Left lung (tissue), 10 donors: ENCODE measurements around the gene CXCR4. TPM values are rescaled to one million over a fixed set of nuclear protein-coding genes. Genes with fewer than 3 reads are reported as not detected.

Experiments
- ATAC-seq: fragments of 200-7000 bp; cut with Tn5 transposase; one replicate; pipeline ENCODE4 v1.9.1; 2020; ENCODE audit warnings: moderate library complexity
- DNase-seq, 4 donors: peaks; one replicate each; pipeline ENCODE4 v3.0.0-alpha.2; 2013 to 2020
- H3K27ac ChIP-seq, 2 donors: fragments of 200-600 bp; sonication (generic) in 1 of 2; one replicate each; pipeline versions ENCODE4 v1.5.0 to v1.8.0; 2020 to 2021
- H3K27me3 ChIP-seq, 2 donors: fragments of 200-600 bp; sonication (generic) in 1 of 2; one replicate each; pipeline versions ENCODE4 v1.5.0 to v1.8.0; 2020 to 2021
- H3K36me3 ChIP-seq, 2 donors: fragments of 200-600 bp; sonication (generic) in 1 of 2; one replicate each; pipeline versions ENCODE4 v1.5.0 to v1.8.0; 2020 to 2021
- H3K4me1 ChIP-seq, 2 donors: fragments of 200-600 bp; one replicate each; pipeline ENCODE4 v1.8.0; 2021
- H3K4me3 ChIP-seq, 2 donors: fragments of 200-600 bp; sonication (generic) in 1 of 2; one replicate each; pipeline versions ENCODE4 v1.5.0 to v1.8.0; 2020 to 2021; ENCODE audit warnings: mild to moderate bottlenecking in 1 of 2
- H3K9me3 ChIP-seq, 2 donors: fragments of 200-600 bp; sonication (generic) in 1 of 2; one replicate each; pipeline versions ENCODE4 v1.5.0 to v1.8.0; 2020 to 2021
- intact Hi-C, 2 donors: fragments of 100-400 bp; cut with DNase I; formaldehyde crosslinking; loops; one replicate each; pipeline versions ENCODE4 v1.11.2 to v1.14.2; 2022
- polyA plus RNA-seq, 6 donors: library from polyadenylated mRNA; unstranded; fragments of 120-200 nt; gene quantifications; one replicate each; pipeline ENCODE4 v1.2.1, GENCODE V29; 2013; ENCODE audit not compliant: insufficient read length in 6 of 6
- total RNA-seq, 2 donors: library from RNA; stranded (reverse); fragmentation: NEBNext Ultra II Directional; extraction: Animal tissue kit (Norgen Biotek cat#: 25700); gene quantifications; one replicate each; pipeline ENCODE4 v1.2.1, GENCODE V29; 2021
- TF ChIP-seq, protein P1 (sequence below), 2 donors: fragments of 200-600 bp; sonication (generic) in 1 of 2; IDR thresholded peaks; one replicate each; pipeline versions ENCODE4 v1.5.0 to v1.8.0; 2021; ENCODE audit warnings: antibody characterized with exemption in 2 of 2
- donor health status: DM: no; HTN: yes; CAD: no.
- donor health status: DM: no; HTN: no; CAD: no.

Gene CXCR4
- total and polyA plus RNA-seq, 8 donors: 21.3 to 67.3 (median 45.9) TPM

DNA sequence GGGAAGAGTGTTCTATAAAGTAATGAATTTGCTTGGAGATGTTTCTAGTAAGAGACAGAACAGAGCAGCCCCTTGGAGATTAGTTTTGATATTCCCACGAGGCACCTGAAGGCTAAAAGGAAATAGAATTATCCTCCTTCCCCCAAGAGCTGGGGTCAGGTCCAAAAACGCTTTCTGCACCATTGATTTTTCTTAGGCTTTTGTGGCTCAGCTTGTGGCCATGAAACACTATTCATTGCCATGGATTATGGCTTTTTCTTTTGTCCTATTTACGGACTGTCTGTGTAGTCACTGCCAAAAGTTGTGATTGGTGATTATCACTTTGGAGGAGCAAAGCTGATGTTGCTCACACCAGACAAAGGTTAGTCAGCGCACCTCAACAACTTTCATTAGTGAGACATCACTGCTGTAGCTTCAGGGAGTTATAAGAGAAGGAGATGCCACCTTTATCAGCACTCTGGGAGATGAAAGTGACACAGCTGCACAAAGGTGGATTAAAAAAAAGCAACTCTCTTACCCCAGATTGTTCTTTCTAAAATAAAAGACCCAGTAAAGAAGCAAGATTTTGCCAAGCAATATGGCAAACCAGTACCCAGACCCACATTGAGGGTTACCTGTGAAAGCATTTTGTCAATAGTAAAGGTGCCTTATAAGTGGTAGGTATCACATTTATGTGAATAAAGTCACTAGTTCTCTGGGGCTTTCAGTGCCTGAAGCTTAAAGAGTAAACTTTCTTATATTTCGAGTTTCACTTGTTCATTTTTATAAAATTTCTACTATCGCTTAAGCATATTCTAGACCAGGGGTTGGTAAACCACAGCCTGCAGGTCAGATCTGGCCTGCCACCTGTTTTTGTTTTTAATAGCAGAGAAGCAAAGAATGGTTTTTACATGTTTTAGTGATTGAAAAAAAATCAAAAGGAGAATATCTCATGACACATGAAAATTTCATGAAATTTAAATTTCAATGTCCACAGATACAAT, 10.6 kb downstream of the CXCR4 start:
- Histone ChIP-seq H3K4me3 (no peak overlapping the region), H3K4me1 (peaks cover 0 to 26% of the 10 kb centered on the region in 2 donors), H3K27me3 (no peaks in the 10 kb centered on the region), H3K27ac (no peak overlapping the region), H3K36me3 (no peaks in the 10 kb centered on the region), H3K9me3 (no peaks in the 10 kb centered on the region)
- ATAC-seq (no peak), DNase-seq (no peak)
- TF ChIP-seq, protein P1, sequence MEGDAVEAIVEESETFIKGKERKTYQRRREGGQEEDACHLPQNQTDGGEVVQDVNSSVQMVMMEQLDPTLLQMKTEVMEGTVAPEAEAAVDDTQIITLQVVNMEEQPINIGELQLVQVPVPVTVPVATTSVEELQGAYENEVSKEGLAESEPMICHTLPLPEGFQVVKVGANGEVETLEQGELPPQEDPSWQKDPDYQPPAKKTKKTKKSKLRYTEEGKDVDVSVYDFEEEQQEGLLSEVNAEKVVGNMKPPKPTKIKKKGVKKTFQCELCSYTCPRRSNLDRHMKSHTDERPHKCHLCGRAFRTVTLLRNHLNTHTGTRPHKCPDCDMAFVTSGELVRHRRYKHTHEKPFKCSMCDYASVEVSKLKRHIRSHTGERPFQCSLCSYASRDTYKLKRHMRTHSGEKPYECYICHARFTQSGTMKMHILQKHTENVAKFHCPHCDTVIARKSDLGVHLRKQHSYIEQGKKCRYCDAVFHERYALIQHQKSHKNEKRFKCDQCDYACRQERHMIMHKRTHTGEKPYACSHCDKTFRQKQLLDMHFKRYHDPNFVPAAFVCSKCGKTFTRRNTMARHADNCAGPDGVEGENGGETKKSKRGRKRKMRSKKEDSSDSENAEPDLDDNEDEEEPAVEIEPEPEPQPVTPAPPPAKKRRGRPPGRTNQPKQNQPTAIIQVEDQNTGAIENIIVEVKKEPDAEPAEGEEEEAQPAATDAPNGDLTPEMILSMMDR (IDR thresholded peaks at IDR 0.05): no peak
- intact Hi-C loops: no loop called here

DNA sequence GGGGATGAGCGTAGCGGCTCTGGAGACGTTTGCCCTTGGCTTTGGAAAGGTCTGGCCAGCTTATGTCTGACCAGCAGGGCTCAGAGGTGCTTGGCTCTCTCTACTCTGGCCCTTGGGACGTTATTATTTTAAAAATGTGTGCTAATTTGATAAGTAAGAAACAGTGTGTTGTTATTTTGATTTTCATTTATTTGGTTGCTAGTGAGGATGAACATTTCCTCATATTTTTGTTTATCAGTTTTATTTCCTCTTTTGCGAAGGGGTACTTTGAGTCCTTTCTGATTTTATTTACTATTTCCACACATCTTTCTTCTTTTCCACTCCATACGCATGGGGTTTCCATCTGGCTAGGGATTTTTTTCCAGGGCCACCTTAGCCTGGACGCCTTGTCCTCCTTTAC, 11.4 kb downstream of the CXCR4 start:
- Histone ChIP-seq H3K27me3 (no peaks in the 10 kb centered on the region), H3K4me1 (peaks cover 0 to 17% of the 10 kb centered on the region in 2 donors), H3K36me3 (no peaks in the 10 kb centered on the region), H3K4me3 (no peak overlapping the region), H3K27ac (no peak overlapping the region), H3K9me3 (no peaks in the 10 kb centered on the region)
- intact Hi-C loops: no loop called here
- no peak for DNase-seq
- TF ChIP-seq, protein P1 (IDR thresholded peaks at IDR 0.05): no peak
- no peak for ATAC-seq

DNA sequence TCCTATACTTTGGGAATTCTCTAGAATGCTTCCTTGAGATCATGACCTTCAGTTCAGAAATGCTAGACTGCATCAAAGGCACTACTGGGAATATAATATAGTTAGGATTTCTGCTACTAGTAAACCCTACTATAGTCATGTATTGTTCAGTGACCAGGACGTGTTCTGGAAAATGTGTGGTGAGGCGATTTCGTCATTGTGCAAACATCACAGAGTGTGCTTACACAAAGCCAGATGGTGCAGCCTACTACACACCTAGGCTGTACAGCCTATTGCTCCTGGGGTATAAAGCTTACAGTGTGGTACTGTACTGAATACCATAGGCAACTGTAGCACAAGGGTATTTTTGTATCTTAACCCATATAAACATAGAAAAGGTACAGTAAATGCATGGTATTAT, 13.0 kb downstream of the CXCR4 start:
- H3K9me3 ChIP-seq: no peaks in the 10 kb centered on the region
- ATAC-seq (peak; percentile 91), DNase-seq (no peak)
- TF ChIP-seq, protein P1 (IDR thresholded peaks at IDR 0.05): no peak
- intact Hi-C loops: no loop called here
- H3K4me3 ChIP-seq: no peak overlapping the region
- H3K27me3 ChIP-seq: no peaks in the 10 kb centered on the region
- no peak overlapping the region for H3K27ac ChIP-seq
- H3K36me3 ChIP-seq: no peaks in the 10 kb centered on the region
- H3K4me1 ChIP-seq: peaks cover 0 to 5% of the 10 kb centered on the region in 2 donors

DNA sequence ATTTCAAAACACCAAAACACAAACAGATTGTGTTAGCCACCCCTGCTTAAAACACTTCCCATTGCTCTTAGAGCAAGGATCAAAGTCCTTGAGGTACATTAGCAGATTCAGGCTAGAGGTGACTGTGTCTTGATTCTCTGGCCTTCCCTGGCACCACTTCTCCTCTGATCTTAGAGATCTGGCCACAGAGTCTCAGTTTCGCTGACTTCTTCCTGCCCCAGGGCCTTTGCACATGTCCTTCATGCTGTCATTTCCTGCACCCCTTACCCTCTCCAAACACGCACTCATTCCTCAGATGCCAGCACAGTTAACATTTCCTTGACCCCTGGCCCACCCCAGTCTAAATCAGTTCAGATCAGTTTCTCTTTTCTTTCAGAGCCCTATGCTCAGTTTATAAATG, 16.9 kb downstream of the CXCR4 start:
- no peaks in the 10 kb centered on the region for H3K9me3 ChIP-seq
- peaks cover 0 to 3% of the 10 kb centered on the region in 2 donors for H3K4me1 ChIP-seq

DNA sequence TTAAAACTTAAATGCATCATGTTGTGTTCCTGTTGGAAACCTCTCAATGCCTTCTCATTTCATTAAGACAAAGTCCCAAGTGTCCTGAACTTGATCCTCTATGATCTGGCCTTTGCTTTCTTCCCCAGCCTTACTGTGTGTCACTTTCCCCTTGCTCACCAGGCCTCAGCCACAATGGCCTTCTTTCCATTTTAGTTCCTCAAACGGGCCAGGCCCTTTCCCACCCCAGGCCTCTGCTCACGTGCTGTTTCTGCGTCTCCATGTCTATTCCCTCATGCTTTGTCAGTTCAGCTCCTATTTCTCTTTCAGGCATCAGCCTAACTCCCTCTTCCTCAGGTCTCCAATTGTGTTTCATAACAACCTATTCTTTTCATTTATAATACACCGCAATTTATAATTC, 19.5 kb downstream of the CXCR4 start:
- intact Hi-C loops: no loop called here
- Histone ChIP-seq H3K27me3 (no peaks in the 10 kb centered on the region), H3K4me1 (peaks cover 0 to 3% of the 10 kb centered on the region in 2 donors), H3K27ac (no peak overlapping the region), H3K36me3 (no peaks in the 10 kb centered on the region), H3K9me3 (no peaks in the 10 kb centered on the region), H3K4me3 (no peak overlapping the region)
- DNase-seq: peak in 1 of 4 donors; percentile 62
- TF ChIP-seq, protein P1 (IDR thresholded peaks at IDR 0.05): no peak
- peak; percentile 63 for ATAC-seq

More for the DNA sequence above, 16.9 kb downstream of the CXCR4 start:
- Histone ChIP-seq H3K36me3 (no peaks in the 10 kb centered on the region), H3K27me3 (no peaks in the 10 kb centered on the region), H3K4me3 (no peak overlapping the region), H3K27ac (no peak overlapping the region)
- intact Hi-C loops: no loop called here
- TF ChIP-seq, protein P1 (IDR thresholded peaks at IDR 0.05): no peak
- no peak for ATAC-seq
- DNase-seq: no peak
